Measurements from ENCODE around the gene ARHGAP8.

DNA sequence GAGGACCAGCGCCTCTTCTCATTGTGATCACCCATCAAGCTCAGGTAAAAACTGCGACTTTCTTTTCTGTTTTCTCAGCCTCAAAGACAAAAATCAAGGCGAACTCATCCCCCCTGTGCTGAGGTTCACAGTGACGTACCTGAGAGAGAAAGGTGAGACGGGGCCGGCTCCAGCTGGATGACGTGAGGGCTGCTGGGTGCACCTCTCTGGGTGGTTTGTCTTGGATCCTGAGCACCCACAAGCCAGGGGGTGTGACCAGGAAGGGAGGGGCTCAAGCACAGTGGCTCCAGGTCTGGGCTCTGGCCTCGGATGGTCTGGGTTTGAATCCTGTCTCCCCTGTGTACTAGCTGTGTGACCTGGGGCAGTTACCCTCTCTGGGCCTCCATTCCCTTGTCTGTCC, 92.8 kb downstream of the ARHGAP8 start:
- no peak for TF ChIP-seq CTCF (IDR thresholded peaks at IDR 0.05)
- no peak for TF ChIP-seq POLR2A (IDR thresholded peaks at IDR 0.05)
- no peak for TF ChIP-seq EP300 (IDR thresholded peaks at IDR 0.05)

Data from tibial nerve (tissue), 4 donors.